ENCODE data around the gene PTPRG.

The PTPRG gene

GRCh38 chr3:61765157-61765876 is 203.9 kb downstream of the PTPRG start:
- H3K4me1 Mint-ChIP-seq (ENCODE audit: low read depth), result no peaks in the 10 kb centered on the region
- peaks cover 10% of the 10 kb centered on the region for H3K9me3 Mint-ChIP-seq
- no peak overlapping the region for H3K27ac Mint-ChIP-seq
- no peaks in the 10 kb centered on the region for H3K36me3 Mint-ChIP-seq (ENCODE audit: low read depth)
- peaks cover 6% of the 10 kb centered on the region for H3K27me3 Mint-ChIP-seq
- no peak overlapping the region for H3K4me3 Mint-ChIP-seq

- Mint-ChIP-seq H3K4me3 (no peak overlapping the region), H3K4me1 (ENCODE audit: low read depth) (no peaks in the 10 kb centered on the region), H3K27me3 (no peaks in the 10 kb centered on the region), H3K27ac (no peak overlapping the region), H3K9me3 (peaks cover 5% of the 10 kb centered on the region), H3K36me3 (ENCODE audit: low read depth) (no peaks in the 10 kb centered on the region)
Measured at GRCh38 chr3:61768284-61769037, 207.1 kb downstream of the PTPRG start.

- Mint-ChIP-seq H3K36me3 (ENCODE audit: low read depth) (no peaks in the 10 kb centered on the region), H3K27me3 (no peaks in the 10 kb centered on the region), H3K4me1 (ENCODE audit: low read depth) (no peaks in the 10 kb centered on the region), H3K4me3 (no peak overlapping the region), H3K9me3 (peaks cover under 1% of the 10 kb centered on the region), H3K27ac (no peak overlapping the region)
Measured at GRCh38 chr3:61769266-61769990, 208.1 kb downstream of the PTPRG start.

- H3K27ac Mint-ChIP-seq, result no peak overlapping the region
- H3K9me3 Mint-ChIP-seq, result no peaks in the 10 kb centered on the region
- H3K36me3 Mint-ChIP-seq (ENCODE audit: low read depth), result no peaks in the 10 kb centered on the region
- no peak overlapping the region for H3K4me3 Mint-ChIP-seq
- no peaks in the 10 kb centered on the region for H3K4me1 Mint-ChIP-seq (ENCODE audit: low read depth)
- no peaks in the 10 kb centered on the region for H3K27me3 Mint-ChIP-seq
Measured at GRCh38 chr3:61771976-61772375, 210.6 kb downstream of the PTPRG start.

- Mint-ChIP-seq H3K4me3 (no peak overlapping the region), H3K4me1 (ENCODE audit: low read depth) (no peaks in the 10 kb centered on the region), H3K27me3 (no peaks in the 10 kb centered on the region), H3K9me3 (peaks cover 3% of the 10 kb centered on the region), H3K27ac (no peak overlapping the region), H3K36me3 (ENCODE audit: low read depth) (no peaks in the 10 kb centered on the region)
Measured at GRCh38 chr3:61772456-61772855, 211.1 kb downstream of the PTPRG start.

- Mint-ChIP-seq H3K9me3 (peaks cover 3% of the 10 kb centered on the region), H3K4me1 (ENCODE audit: low read depth) (no peaks in the 10 kb centered on the region), H3K4me3 (no peak overlapping the region), H3K27ac (no peak overlapping the region), H3K36me3 (ENCODE audit: low read depth) (no peaks in the 10 kb centered on the region), H3K27me3 (no peaks in the 10 kb centered on the region)
Measured at GRCh38 chr3:61774279-61774890, 213.0 kb downstream of the PTPRG start.

- H3K4me3 Mint-ChIP-seq, result no peak overlapping the region
- peaks cover 3% of the 10 kb centered on the region for H3K9me3 Mint-ChIP-seq
- no peaks in the 10 kb centered on the region for H3K36me3 Mint-ChIP-seq (ENCODE audit: low read depth)
- no peak overlapping the region for H3K27ac Mint-ChIP-seq
- H3K27me3 Mint-ChIP-seq, result no peaks in the 10 kb centered on the region
- H3K4me1 Mint-ChIP-seq (ENCODE audit: low read depth), result no peaks in the 10 kb centered on the region
Measured at GRCh38 chr3:61776390-61776789, 215.0 kb downstream of the PTPRG start.

GRCh38 chr3:61777483-61777882 is 216.1 kb downstream of the PTPRG start:
- H3K4me1 Mint-ChIP-seq (ENCODE audit: low read depth), result no peaks in the 10 kb centered on the region
- no peak overlapping the region for H3K4me3 Mint-ChIP-seq
- H3K9me3 Mint-ChIP-seq, result peaks cover 9% of the 10 kb centered on the region
- no peaks in the 10 kb centered on the region for H3K36me3 Mint-ChIP-seq (ENCODE audit: low read depth)
- H3K27me3 Mint-ChIP-seq, result peaks cover 6% of the 10 kb centered on the region
- no peak overlapping the region for H3K27ac Mint-ChIP-seq

GRCh38 chr3:61778095-61778494 is 216.7 kb downstream of the PTPRG start:
- H3K36me3 Mint-ChIP-seq (ENCODE audit: low read depth), result no peaks in the 10 kb centered on the region
- peaks cover 10% of the 10 kb centered on the region for H3K9me3 Mint-ChIP-seq
- H3K27me3 Mint-ChIP-seq, result peaks cover 7% of the 10 kb centered on the region
- H3K4me1 Mint-ChIP-seq (ENCODE audit: low read depth), result no peaks in the 10 kb centered on the region
- H3K4me3 Mint-ChIP-seq, result no peak overlapping the region
- H3K27ac Mint-ChIP-seq, result no peak overlapping the region

- H3K27ac Mint-ChIP-seq, result no peak overlapping the region
- H3K4me3 Mint-ChIP-seq, result no peak overlapping the region
- H3K4me1 Mint-ChIP-seq (ENCODE audit: low read depth), result no peaks in the 10 kb centered on the region
- H3K36me3 Mint-ChIP-seq (ENCODE audit: low read depth), result no peaks in the 10 kb centered on the region
- peaks cover 7% of the 10 kb centered on the region for H3K27me3 Mint-ChIP-seq
- peaks cover 10% of the 10 kb centered on the region for H3K9me3 Mint-ChIP-seq
Measured at GRCh38 chr3:61780016-61780415, 218.6 kb downstream of the PTPRG start.

GRCh38 chr3:61780455-61781228 is 219.3 kb downstream of the PTPRG start:
- no peaks in the 10 kb centered on the region for H3K36me3 Mint-ChIP-seq (ENCODE audit: low read depth)
- H3K9me3 Mint-ChIP-seq, result peaks cover 10% of the 10 kb centered on the region
- no peaks in the 10 kb centered on the region for H3K4me1 Mint-ChIP-seq (ENCODE audit: low read depth)

GRCh38 chr3:61783993-61784718 is 222.8 kb downstream of the PTPRG start:
- Mint-ChIP-seq H3K27ac (no peak overlapping the region), H3K36me3 (ENCODE audit: low read depth) (no peaks in the 10 kb centered on the region), H3K9me3 (peaks cover 7% of the 10 kb centered on the region), H3K4me3 (no peak overlapping the region), H3K4me1 (ENCODE audit: low read depth) (no peaks in the 10 kb centered on the region), H3K27me3 (peaks cover 7% of the 10 kb centered on the region)

More at GRCh38 chr3:61780455-61781228, 219.3 kb downstream of the PTPRG start:
- no peak overlapping the region for H3K27ac Mint-ChIP-seq
- no peak overlapping the region for H3K4me3 Mint-ChIP-seq
- H3K27me3 Mint-ChIP-seq, result peaks cover 7% of the 10 kb centered on the region

- Mint-ChIP-seq H3K27me3 (no peaks in the 10 kb centered on the region), H3K4me1 (ENCODE audit: low read depth) (no peaks in the 10 kb centered on the region), H3K9me3 (no peaks in the 10 kb centered on the region), H3K36me3 (ENCODE audit: low read depth) (no peaks in the 10 kb centered on the region), H3K27ac (no peak overlapping the region), H3K4me3 (no peak overlapping the region)
Measured at GRCh38 chr3:61788623-61789507, 227.5 kb downstream of the PTPRG start.
